HCT116 (cell line): ENCODE measurements around the gene FSIP1.

Source experiments
- EZH2 ChIP-seq: fragments of 200-600 bp; sonication (generic); IDR thresholded peaks from 2 replicates; pipeline ENCODE4 v1.6.1; 2017; ENCODE audit warnings: antibody characterized with exemption, mixed run types
- POLR2A ChIP-seq: IDR thresholded peaks from 2 replicates; pipeline ENCODE4 v1.7.0; 2011; ENCODE audit warnings: borderline replicate concordance; ENCODE audit not compliant: insufficient read depth, insufficient read length; ENCODE audit errors: extremely low read depth
- POLR2AphosphoS5 ChIP-seq: IDR thresholded peaks from 2 replicates; pipeline ENCODE4 v1.6.1; 2011; ENCODE audit warnings: mild to moderate bottlenecking, low read depth, low read length, moderate library complexity
- SIN3A ChIP-seq: IDR thresholded peaks from 2 replicates; pipeline ENCODE4 v1.6.1; 2012; ENCODE audit warnings: low read depth
- ZFX ChIP-seq: fragments of 450-650 bp; IDR thresholded peaks from 2 replicates; pipeline ENCODE4 v1.6.1; 2017
- TF ChIP-seq, protein P1 (sequence below), 3 experiments: fragments of 200-600 bp in 1 of 3; sonication (generic) in 1 of 3; IDR thresholded peaks in 2 of 3; conservative IDR thresholded peaks in 1 of 3; 2 replicates each; pipeline ENCODE4 v1.5.1; 2012 to 2017; ENCODE audit warnings: low read depth in 2 of 3, low read length in 2 of 3, antibody characterized with exemption in 1 of 3, borderline replicate concordance in 1 of 3, control low read depth in 1 of 3, mild to moderate bottlenecking in 1 of 3, mixed read lengths in 1 of 3, mixed run types in 1 of 3, moderate library complexity in 1 of 3; ENCODE audit not compliant: insufficient read depth in 1 of 3

GRCh38 chr15:39784638-39785037 lies 2.0 kb upstream of the FSIP1 start:
- TF ChIP-seq EZH2 (no peak), POLR2A (no peak), POLR2AphosphoS5 (no peak), ZFX (no peak), SIN3A (no peak)
- TF ChIP-seq, protein P1, sequence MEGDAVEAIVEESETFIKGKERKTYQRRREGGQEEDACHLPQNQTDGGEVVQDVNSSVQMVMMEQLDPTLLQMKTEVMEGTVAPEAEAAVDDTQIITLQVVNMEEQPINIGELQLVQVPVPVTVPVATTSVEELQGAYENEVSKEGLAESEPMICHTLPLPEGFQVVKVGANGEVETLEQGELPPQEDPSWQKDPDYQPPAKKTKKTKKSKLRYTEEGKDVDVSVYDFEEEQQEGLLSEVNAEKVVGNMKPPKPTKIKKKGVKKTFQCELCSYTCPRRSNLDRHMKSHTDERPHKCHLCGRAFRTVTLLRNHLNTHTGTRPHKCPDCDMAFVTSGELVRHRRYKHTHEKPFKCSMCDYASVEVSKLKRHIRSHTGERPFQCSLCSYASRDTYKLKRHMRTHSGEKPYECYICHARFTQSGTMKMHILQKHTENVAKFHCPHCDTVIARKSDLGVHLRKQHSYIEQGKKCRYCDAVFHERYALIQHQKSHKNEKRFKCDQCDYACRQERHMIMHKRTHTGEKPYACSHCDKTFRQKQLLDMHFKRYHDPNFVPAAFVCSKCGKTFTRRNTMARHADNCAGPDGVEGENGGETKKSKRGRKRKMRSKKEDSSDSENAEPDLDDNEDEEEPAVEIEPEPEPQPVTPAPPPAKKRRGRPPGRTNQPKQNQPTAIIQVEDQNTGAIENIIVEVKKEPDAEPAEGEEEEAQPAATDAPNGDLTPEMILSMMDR (IDR thresholded peaks at IDR 0.05 in 2 of 3, conservative IDR thresholded peaks at IDR 0.05 in 1 of 3; ENCODE audit: borderline replicate concordance in 1 of 3, insufficient read depth in 1 of 3, low read depth in 2 of 3, low read length in 2 of 3) = no peak
